NCI-H1930 (cell line): ENCODE data around the gene NCOA1.
"Not testable (repeated sequence)": the region's sequence is repeated elsewhere in the genome, so short reads cannot be mapped to it uniquely, and the experiment has no call there.

Experiments
- DNase-seq, 2 experiments: peaks; one replicate each; lab custom pipeline; 2025; lab: John Stamatoyannopoulos, UW

The NCOA1 gene

GRCh38 chr2:24507549-24507948 is 16.5 kb downstream of the NCOA1 start:
- DNase-seq, result no peak

- no peak for DNase-seq
Observed at GRCh38 chr2:24508878-24509277, 17.8 kb downstream of the NCOA1 start.

GRCh38 chr2:24509425-24509824 is 18.4 kb downstream of the NCOA1 start:
- no peak for DNase-seq

- DNase-seq, result no peak
Observed at GRCh38 chr2:24509840-24510239, 18.8 kb downstream of the NCOA1 start.

- DNase-seq, result no peak
Observed at GRCh38 chr2:24510771-24511170, 19.7 kb downstream of the NCOA1 start.

- no peak for DNase-seq
Observed at GRCh38 chr2:24511198-24511597, 20.1 kb downstream of the NCOA1 start.

- no peak for DNase-seq
Observed at GRCh38 chr2:24511894-24512293, 20.8 kb downstream of the NCOA1 start.

- DNase-seq, result no peak
Observed at GRCh38 chr2:24512404-24512803, 21.4 kb downstream of the NCOA1 start.

GRCh38 chr2:24512831-24513230 is 21.8 kb downstream of the NCOA1 start:
- DNase-seq, result no peak

- no peak for DNase-seq
Observed at GRCh38 chr2:24513281-24514071, 22.4 kb downstream of the NCOA1 start.

GRCh38 chr2:24514820-24515219 is 23.8 kb downstream of the NCOA1 start:
- DNase-seq, result no peak

- DNase-seq, result no peak
Observed at GRCh38 chr2:24515335-24515734, 24.3 kb downstream of the NCOA1 start.

- DNase-seq, result no peak
Observed at GRCh38 chr2:24515831-24516230, 24.8 kb downstream of the NCOA1 start.

- DNase-seq, result no peak
Observed at GRCh38 chr2:24517247-24517646, 26.2 kb downstream of the NCOA1 start.

GRCh38 chr2:24520175-24520574 is 29.1 kb downstream of the NCOA1 start:
- DNase-seq, result no peak

- DNase-seq, result no peak
Observed at GRCh38 chr2:24521162-24521857, 30.3 kb downstream of the NCOA1 start.

- no peak for DNase-seq
Observed at GRCh38 chr2:24521975-24522639, 31.1 kb downstream of the NCOA1 start.

GRCh38 chr2:24527536-24527935 is 36.5 kb downstream of the NCOA1 start:
- no peak for DNase-seq

GRCh38 chr2:24530796-24531195 is 39.7 kb downstream of the NCOA1 start:
- no peak for DNase-seq

- DNase-seq, result not testable (repeated sequence)
Observed at GRCh38 chr2:24531610-24532009, 40.6 kb downstream of the NCOA1 start.

GRCh38 chr2:24532057-24532456 is 41.0 kb downstream of the NCOA1 start:
- DNase-seq, result not testable (repeated sequence)

- not testable (repeated sequence) for DNase-seq
Observed at GRCh38 chr2:24533574-24533973, 42.5 kb downstream of the NCOA1 start.

GRCh38 chr2:24538720-24539119 is 47.7 kb downstream of the NCOA1 start:
- DNase-seq, result no peak
